Smooth muscle cell of bladder (primary cell): ENCODE results near the gene DDX24. TPM values are rescaled to one million over a fixed set of nuclear protein-coding genes. Genes with fewer than 3 reads are reported as not detected.

ENCODE experiments used
- total RNA-seq: library from RNA; depleted of rRNA; stranded (reverse); fragments of >200 nt; gene quantifications from 2 replicates; pipeline ENCODE4 v1.2.3, GENCODE V29; 2014

The DDX24 gene, protein sequence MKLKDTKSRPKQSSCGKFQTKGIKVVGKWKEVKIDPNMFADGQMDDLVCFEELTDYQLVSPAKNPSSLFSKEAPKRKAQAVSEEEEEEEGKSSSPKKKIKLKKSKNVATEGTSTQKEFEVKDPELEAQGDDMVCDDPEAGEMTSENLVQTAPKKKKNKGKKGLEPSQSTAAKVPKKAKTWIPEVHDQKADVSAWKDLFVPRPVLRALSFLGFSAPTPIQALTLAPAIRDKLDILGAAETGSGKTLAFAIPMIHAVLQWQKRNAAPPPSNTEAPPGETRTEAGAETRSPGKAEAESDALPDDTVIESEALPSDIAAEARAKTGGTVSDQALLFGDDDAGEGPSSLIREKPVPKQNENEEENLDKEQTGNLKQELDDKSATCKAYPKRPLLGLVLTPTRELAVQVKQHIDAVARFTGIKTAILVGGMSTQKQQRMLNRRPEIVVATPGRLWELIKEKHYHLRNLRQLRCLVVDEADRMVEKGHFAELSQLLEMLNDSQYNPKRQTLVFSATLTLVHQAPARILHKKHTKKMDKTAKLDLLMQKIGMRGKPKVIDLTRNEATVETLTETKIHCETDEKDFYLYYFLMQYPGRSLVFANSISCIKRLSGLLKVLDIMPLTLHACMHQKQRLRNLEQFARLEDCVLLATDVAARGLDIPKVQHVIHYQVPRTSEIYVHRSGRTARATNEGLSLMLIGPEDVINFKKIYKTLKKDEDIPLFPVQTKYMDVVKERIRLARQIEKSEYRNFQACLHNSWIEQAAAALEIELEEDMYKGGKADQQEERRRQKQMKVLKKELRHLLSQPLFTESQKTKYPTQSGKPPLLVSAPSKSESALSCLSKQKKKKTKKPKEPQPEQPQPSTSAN
- 97.8 and 132 TPM in 2 replicates for total RNA-seq

GRCh38 chr14:94080621-94081385, at the start of gene DDX24, which contains the start of gene IFI27L1:
Gene DDX24, minus strand, starts transcription at chr14:94081202. Its CDS starts 1,460 bp downstream, at chr14:94079742.
Gene IFI27L1, plus strand, starts transcription at chr14:94081310. Its CDS starts 15,628 bp downstream, at chr14:94096938.

DNA sequence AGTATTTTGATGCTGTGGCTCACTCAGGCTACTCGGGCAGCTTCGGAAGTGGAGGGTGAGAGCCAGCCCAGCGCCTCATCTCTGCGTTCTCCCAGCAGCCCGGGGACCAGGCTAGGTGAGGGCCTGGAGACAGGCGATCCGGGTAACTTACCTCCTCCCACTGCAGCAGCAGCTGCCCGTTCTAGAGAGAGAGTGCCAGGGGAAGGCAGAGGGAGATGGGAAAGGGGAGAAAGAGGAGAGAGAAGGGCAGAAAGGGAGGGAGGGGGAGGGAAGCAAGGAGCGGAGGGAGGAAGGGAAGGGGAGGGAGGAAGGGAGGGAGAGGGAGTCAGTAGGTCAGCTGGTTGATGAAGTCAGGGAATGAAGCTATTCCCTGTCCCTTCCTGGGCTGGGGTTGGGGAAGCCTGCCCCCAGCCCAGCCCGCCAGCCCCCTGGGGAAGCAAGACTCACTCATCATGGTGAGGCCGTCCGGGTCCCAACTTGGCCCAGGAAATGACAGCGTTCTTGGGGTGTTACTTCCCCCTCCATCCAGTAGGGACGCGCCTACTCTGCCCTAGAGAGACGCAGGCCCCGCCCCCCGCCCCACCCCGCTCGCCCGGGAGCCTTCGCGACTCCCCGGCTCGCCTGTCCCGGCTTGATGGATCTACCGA, 48.2 kb upstream of the DDX24 start, which contains the start of gene IFI27L2:
Gene IFI27L2 (minus strand): TSS at position 494 of the 647 bp plus-strand sequence. CDS start 40 bp downstream, at position 454.

GRCh38 chr14:94110552-94111181, 29.7 kb upstream of the DDX24 start, which contains the start of gene IFI27:
Gene IFI27, plus strand, starts transcription at chr14:94110736.

DNA sequence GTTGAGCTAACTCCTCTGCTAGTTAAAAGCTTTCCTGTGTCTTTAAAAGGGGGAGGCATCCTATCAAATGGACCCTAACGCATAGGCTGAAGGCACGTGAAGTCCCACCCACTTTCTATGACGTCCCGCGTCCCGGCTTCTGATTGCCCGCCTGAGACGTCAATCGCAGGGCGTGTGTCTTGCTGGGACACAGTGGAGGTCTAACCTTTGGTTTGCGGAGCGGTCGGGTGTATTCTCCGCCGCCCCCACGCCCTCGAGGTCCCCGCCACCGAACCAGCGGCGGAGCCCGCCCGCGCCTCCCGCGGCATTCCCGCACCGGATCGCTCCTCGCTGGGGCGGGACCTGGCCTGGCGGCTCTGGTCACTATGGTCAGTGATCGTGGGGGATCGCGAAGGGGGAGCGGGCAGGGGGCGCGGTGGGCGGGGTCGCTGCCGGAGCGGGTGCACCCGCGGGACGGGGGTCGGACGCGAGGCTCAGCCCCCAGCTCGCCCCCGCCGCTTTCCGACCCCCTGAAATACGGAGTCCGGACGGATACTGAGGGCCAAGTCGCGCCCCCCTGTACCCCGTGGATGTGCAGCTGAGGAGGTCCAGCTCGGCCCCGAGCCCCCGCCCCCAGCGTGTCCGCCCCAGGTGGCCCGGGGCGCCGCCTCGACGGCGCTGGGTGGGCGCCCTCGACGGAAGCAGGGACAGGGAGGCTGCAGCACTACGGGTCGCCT, 54.7 kb downstream of the DDX24 start, which contains the start of gene OTUB2:
Gene OTUB2 (plus strand): TSS at position 168 of the 716 bp plus-strand sequence. CDS start 198 bp downstream, at position 366.

Other genes starting within 250 kb of the DDX24 start
- gene FAM181A, start 153.9 kb downstream of the DDX24 start, total RNA-seq: not detected in 2 replicates
- gene ASB2, start 104.6 kb downstream of the DDX24 start, total RNA-seq: 0.28 and 0.55 TPM in 2 replicates
- gene CCDC197, start 83.9 kb downstream of the DDX24 start, total RNA-seq: not detected in 2 replicates
- gene OTUB2, start 54.9 kb downstream of the DDX24 start, total RNA-seq: 0.85 and 0.92 TPM in 2 replicates
- 15.9 and 17.7 TPM in 2 replicates for gene IFI27L1, start 108 bp upstream of the DDX24 start, total RNA-seq
- 14.3 and 16.4 TPM in 2 replicates for gene IFI27, start 29.5 kb upstream of the DDX24 start, total RNA-seq
- 223 and 280 TPM in 2 replicates for gene IFI27L2, start 48.4 kb upstream of the DDX24 start, total RNA-seq
- gene PPP4R4, start 93.1 kb upstream of the DDX24 start, total RNA-seq: 1.7 and 4.1 TPM in 2 replicates
- not detected in 2 replicates for gene SERPINA10, start 212.1 kb upstream of the DDX24 start, total RNA-seq
- not detected in 2 replicates for gene SERPINA6, start 242.1 kb upstream of the DDX24 start, total RNA-seq